ENCODE measurements around the gene VCL.
A peak's percentile ranks its signal among the peaks of the same experiment; 100 is the strongest.

VCL gene

GRCh38 chr10:74150204-74150989 lies 152.5 kb downstream of the VCL start, which contains the start of gene AP3M1:
Gene AP3M1 (minus strand): TSS chr10:74150828. CDS start chr10:74138379, 12,449 bp downstream.
- peak; percentile 38 to 92 (median 82) for DNase-seq

- peak; percentile 71 to 99 (median 97) for DNase-seq
Measured at GRCh38 chr10:74150990-74151878, 153.3 kb downstream of the VCL start, which contains the start of gene ADK. Gene ADK (plus strand): TSS chr10:74151221. CDS start chr10:74151279, 58 bp downstream.

GRCh38 chr10:74151879-74152722 lies 154.2 kb downstream of the VCL start:
- DNase-seq, result no peak

GRCh38 chr10:74153123-74153522 lies 155.2 kb downstream of the VCL start:
- DNase-seq, result no peak

- no peak for DNase-seq
Measured at GRCh38 chr10:74153676-74154075, 155.8 kb downstream of the VCL start.

- DNase-seq, result no peak
Measured at GRCh38 chr10:74156919-74157289, 159.0 kb downstream of the VCL start.

- DNase-seq, result no peak
Measured at GRCh38 chr10:74160013-74160412, 162.1 kb downstream of the VCL start.

- DNase-seq, result no peak
Measured at GRCh38 chr10:74163319-74164068, 165.6 kb downstream of the VCL start.

GRCh38 chr10:74164716-74165529 lies 167.0 kb downstream of the VCL start:
- no peak for DNase-seq

- no peak for DNase-seq
Measured at GRCh38 chr10:74165530-74165901, 167.6 kb downstream of the VCL start.

- DNase-seq, result no peak
Measured at GRCh38 chr10:74167443-74167842, 169.5 kb downstream of the VCL start.

Measured in anterior cingulate cortex (tissue), 58 donors.